Karpas-422 (cell line): Measurements from ENCODE around the gene PAOX. TPM values are rescaled to one million over a fixed set of nuclear protein-coding genes. Genes with fewer than 3 reads are reported as not detected.
"Not testable (repeated sequence)": the region's sequence is repeated elsewhere in the genome, so short reads cannot be mapped to it uniquely, and the experiment has no call there.

Source experiments
- DNase-seq: peaks from one replicate; pipeline ENCODE4 v3.0.0-alpha.2; 2015
- H2AFZ ChIP-seq: fragments of 200-600 bp; sonication (generic); 2 replicates; pipeline ENCODE4 v1.6.1; 2014; ENCODE audit warnings: antibody characterized with exemption, low read length, mixed read lengths
- H3K27ac ChIP-seq: fragments of 200-600 bp; sonication (generic); 2 replicates; pipeline ENCODE4 v1.5.1; 2014; ENCODE audit warnings: mild to moderate bottlenecking, low read length, moderate library complexity
- H3K27me3 ChIP-seq: fragments of 200-600 bp; sonication (generic); 2 replicates; pipeline ENCODE4 v1.6.1; 2014; ENCODE audit warnings: low read length, mixed read lengths
- H3K36me3 ChIP-seq: fragments of 200-600 bp; sonication (generic); 2 replicates; pipeline ENCODE4 v1.6.1; 2014; ENCODE audit warnings: low read length, mixed read lengths; ENCODE audit not compliant: insufficient read depth
- H3K4me1 ChIP-seq: fragments of 200-600 bp; sonication (generic); 2 replicates; pipeline ENCODE4 v1.6.1; 2014; ENCODE audit warnings: mild to moderate bottlenecking, low read length, mixed read lengths
- H3K4me2 ChIP-seq: fragments of 200-600 bp; sonication (generic); 2 replicates; pipeline ENCODE4 v1.6.1; 2014; ENCODE audit warnings: low read length, low read depth, mild to moderate bottlenecking; ENCODE audit not compliant: poor library complexity, severe bottlenecking
- H3K4me3 ChIP-seq: fragments of 200-600 bp; sonication (generic); 2 replicates; pipeline ENCODE4 v1.5.1; 2014; ENCODE audit warnings: mild to moderate bottlenecking, antibody characterized with exemption, low read length, mixed read lengths
- H3K79me2 ChIP-seq: fragments of 200-600 bp; sonication (generic); 2 replicates; pipeline ENCODE4 v1.6.1; 2014; ENCODE audit warnings: mild to moderate bottlenecking, low read length, mixed read lengths
- H3K9ac ChIP-seq: fragments of 200-600 bp; sonication (generic); 2 replicates; pipeline ENCODE4 v1.6.0; 2014; ENCODE audit warnings: low read length
- H3K9me2 ChIP-seq: fragments of 200-600 bp; sonication (generic), shearing (Covaris generic); replicated peaks from 2 replicates; pipeline ENCODE4 v1.6.0; 2014; ENCODE audit warnings: mild to moderate bottlenecking, low read length, moderate library complexity; ENCODE audit not compliant: insufficient read depth
- H3K9me3 ChIP-seq: fragments of 300-700, 200-600 bp; sonication (generic); 2 replicates; pipeline ENCODE4 v1.6.1; 2014; ENCODE audit warnings: low read length, mixed read lengths
- H4K20me1 ChIP-seq: fragments of 200-600 bp; sonication (generic); 2 replicates; pipeline ENCODE4 v1.6.1; 2014; ENCODE audit warnings: mild to moderate bottlenecking, antibody characterized with exemption, low read length, low read depth; ENCODE audit not compliant: insufficient read depth
- total RNA-seq: library from RNA; depleted of rRNA; stranded (reverse); fragments of >200 nt; shearing (Covaris generic); gene quantifications from 2 replicates; pipeline ENCODE4 v1.2.3, GENCODE V29; 2014; ENCODE audit warnings: low replicate concordance

PAOX gene
- total RNA-seq, 1 experiment from 2014 or later: not detected

- Histone ChIP-seq H3K79me2 (peaks cover 68% of the 10 kb centered on the region), H3K4me3 (no peak overlapping the region), H3K36me3 (peaks cover 81% of the 10 kb centered on the region), H2AFZ (no peak overlapping the region), H3K27me3 (no peaks in the 10 kb centered on the region), H3K9ac (no peak overlapping the region), H4K20me1 (no peaks in the 10 kb centered on the region), H3K9me2 (no peaks in the 10 kb centered on the region), H3K4me1 (no peaks in the 10 kb centered on the region), H3K4me2 (no peak overlapping the region), H3K9me3 (peaks cover 37% of the 10 kb centered on the region), H3K27ac (no peak overlapping the region)
- no peak for DNase-seq
Measured at GRCh38 chr10:133411523-133412380, 32.7 kb downstream of the PAOX start.

- H3K9ac ChIP-seq: no peak overlapping the region
- H3K4me3 ChIP-seq: no peak overlapping the region
- peaks cover 75% of the 10 kb centered on the region for H3K36me3 ChIP-seq
- DNase-seq: no peak
- no peaks in the 10 kb centered on the region for H4K20me1 ChIP-seq
- H3K4me2 ChIP-seq: no peak overlapping the region
- no peaks in the 10 kb centered on the region for H3K9me2 ChIP-seq
- H3K9me3 ChIP-seq: peaks cover 37% of the 10 kb centered on the region
- H3K27ac ChIP-seq: no peak overlapping the region
- peaks cover 63% of the 10 kb centered on the region for H3K79me2 ChIP-seq
- H2AFZ ChIP-seq: no peak overlapping the region
- no peaks in the 10 kb centered on the region for H3K4me1 ChIP-seq
- H3K27me3 ChIP-seq: no peaks in the 10 kb centered on the region
Measured at GRCh38 chr10:133412381-133412711, 33.3 kb downstream of the PAOX start.

GRCh38 chr10:133414401-133414800 is 35.3 kb downstream of the PAOX start:
- H3K27ac ChIP-seq, H2AFZ ChIP-seq, H3K9ac ChIP-seq, H3K27me3 ChIP-seq, H3K4me1 ChIP-seq, H3K4me3 ChIP-seq, H4K20me1 ChIP-seq, DNase-seq, H3K9me2 ChIP-seq, H3K4me2 ChIP-seq: not testable (repeated sequence)
- H3K36me3 ChIP-seq: peaks cover 68% of the 10 kb centered on the region
- peaks cover 29% of the 10 kb centered on the region for H3K9me3 ChIP-seq
- peaks cover 43% of the 10 kb centered on the region for H3K79me2 ChIP-seq

GRCh38 chr10:133415752-133416151 is 36.7 kb downstream of the PAOX start:
- H4K20me1 ChIP-seq: no peaks in the 10 kb centered on the region
- H3K9me2 ChIP-seq: no peaks in the 10 kb centered on the region
- peaks cover 31% of the 10 kb centered on the region for H3K79me2 ChIP-seq
- no peak for DNase-seq
- H3K4me3 ChIP-seq: no peak overlapping the region
- no peak overlapping the region for H3K27ac ChIP-seq
- no peak overlapping the region for H3K9ac ChIP-seq
- H3K4me1 ChIP-seq: no peaks in the 10 kb centered on the region
- H3K36me3 ChIP-seq: peaks cover 65% of the 10 kb centered on the region
- H2AFZ ChIP-seq: no peak overlapping the region
- no peak overlapping the region for H3K4me2 ChIP-seq
- peaks cover 18% of the 10 kb centered on the region for H3K9me3 ChIP-seq
- no peaks in the 10 kb centered on the region for H3K27me3 ChIP-seq

GRCh38 chr10:133418289-133418993 is 39.4 kb downstream of the PAOX start:
- H3K9me3 ChIP-seq: no peaks in the 10 kb centered on the region; the same call in 1 of the 2 replicates
- H3K4me3 ChIP-seq: no peak overlapping the region
- H3K4me1 ChIP-seq: no peaks in the 10 kb centered on the region
- H2AFZ ChIP-seq: no peak overlapping the region
- no peaks in the 10 kb centered on the region for H3K9me2 ChIP-seq
- DNase-seq: no peak
- no peaks in the 10 kb centered on the region for H4K20me1 ChIP-seq
- no peak overlapping the region for H3K27ac ChIP-seq
- H3K9ac ChIP-seq: no peak overlapping the region
- H3K36me3 ChIP-seq: peaks cover 50% of the 10 kb centered on the region
- H3K79me2 ChIP-seq: peaks cover 6% of the 10 kb centered on the region
- H3K4me2 ChIP-seq: no peak overlapping the region
- H3K27me3 ChIP-seq: no peaks in the 10 kb centered on the region

GRCh38 chr10:133419211-133419950 is 40.3 kb downstream of the PAOX start:
- H3K27me3 ChIP-seq: no peaks in the 10 kb centered on the region
- H3K4me1 ChIP-seq: no peaks in the 10 kb centered on the region
- H3K9me3 ChIP-seq: no peaks in the 10 kb centered on the region; the same call in 1 of the 2 replicates
- H4K20me1 ChIP-seq: no peaks in the 10 kb centered on the region
- no peak overlapping the region for H2AFZ ChIP-seq
- no peak overlapping the region for H3K4me3 ChIP-seq
- DNase-seq: no peak
- H3K27ac ChIP-seq: no peak overlapping the region
- H3K9me2 ChIP-seq: no peaks in the 10 kb centered on the region
- no peak overlapping the region for H3K4me2 ChIP-seq
- peaks cover 46% of the 10 kb centered on the region for H3K36me3 ChIP-seq
- H3K79me2 ChIP-seq: peaks cover 4% of the 10 kb centered on the region; the same call in 1 of the 2 replicates
- H3K9ac ChIP-seq: no peak overlapping the region

GRCh38 chr10:133420028-133420427 is 41.0 kb downstream of the PAOX start:
- H3K4me2 ChIP-seq: no peak overlapping the region
- no peak overlapping the region for H3K27ac ChIP-seq
- H3K9me2 ChIP-seq: no peaks in the 10 kb centered on the region
- no peak overlapping the region for H2AFZ ChIP-seq
- H3K79me2 ChIP-seq: peaks cover 4% of the 10 kb centered on the region; the same call in 1 of the 2 replicates
- no peaks in the 10 kb centered on the region for H4K20me1 ChIP-seq
- H3K4me1 ChIP-seq: no peaks in the 10 kb centered on the region
- H3K9ac ChIP-seq: no peak overlapping the region
- no peak overlapping the region for H3K4me3 ChIP-seq
- no peaks in the 10 kb centered on the region; the same call in 1 of the 2 replicates for H3K9me3 ChIP-seq
- DNase-seq: no peak
- no peaks in the 10 kb centered on the region for H3K27me3 ChIP-seq
- peaks cover 46% of the 10 kb centered on the region for H3K36me3 ChIP-seq

GRCh38 chr10:133420579-133420978 is 41.5 kb downstream of the PAOX start:
- Histone ChIP-seq H3K9me3 (no peaks in the 10 kb centered on the region; the same call in 1 of the 2 replicates), H2AFZ (no peak overlapping the region), H3K4me1 (no peaks in the 10 kb centered on the region), H3K4me3 (no peak overlapping the region), H3K27me3 (no peaks in the 10 kb centered on the region), H3K4me2 (no peak overlapping the region), H3K36me3 (peaks cover 40% of the 10 kb centered on the region), H3K9me2 (no peaks in the 10 kb centered on the region), H3K27ac (no peak overlapping the region), H3K79me2 (no peaks in the 10 kb centered on the region), H3K9ac (no peak overlapping the region), H4K20me1 (no peaks in the 10 kb centered on the region)
- DNase-seq: no peak
